Gastroesophageal sphincter (tissue), 3 donors: ENCODE measurements around the gene BRINP3.

Source experiments
- POLR2AphosphoS5 ChIP-seq: sonication (generic); formaldehyde crosslinking; IDR thresholded peaks from one replicate; pipeline ENCODE4 v1.6.1; 2017; ENCODE audit warnings: antibody characterized with exemption
- TF ChIP-seq, protein P1 (sequence below), 4 experiments: fragments of 200-600 bp in 2 of 4; fragments of 450-650 bp in 2 of 4; sonication (generic) in 1 of 4; IDR thresholded peaks; one replicate each; pipeline ENCODE4 v1.5.1; 2017 to 2019; ENCODE audit warnings: antibody characterized with exemption in 4 of 4, mild to moderate bottlenecking in 2 of 4, moderate library complexity in 2 of 4

GRCh38 chr1:190472042-190472441 is 5.6 kb downstream of the BRINP3 start:
- TF ChIP-seq, protein P1, sequence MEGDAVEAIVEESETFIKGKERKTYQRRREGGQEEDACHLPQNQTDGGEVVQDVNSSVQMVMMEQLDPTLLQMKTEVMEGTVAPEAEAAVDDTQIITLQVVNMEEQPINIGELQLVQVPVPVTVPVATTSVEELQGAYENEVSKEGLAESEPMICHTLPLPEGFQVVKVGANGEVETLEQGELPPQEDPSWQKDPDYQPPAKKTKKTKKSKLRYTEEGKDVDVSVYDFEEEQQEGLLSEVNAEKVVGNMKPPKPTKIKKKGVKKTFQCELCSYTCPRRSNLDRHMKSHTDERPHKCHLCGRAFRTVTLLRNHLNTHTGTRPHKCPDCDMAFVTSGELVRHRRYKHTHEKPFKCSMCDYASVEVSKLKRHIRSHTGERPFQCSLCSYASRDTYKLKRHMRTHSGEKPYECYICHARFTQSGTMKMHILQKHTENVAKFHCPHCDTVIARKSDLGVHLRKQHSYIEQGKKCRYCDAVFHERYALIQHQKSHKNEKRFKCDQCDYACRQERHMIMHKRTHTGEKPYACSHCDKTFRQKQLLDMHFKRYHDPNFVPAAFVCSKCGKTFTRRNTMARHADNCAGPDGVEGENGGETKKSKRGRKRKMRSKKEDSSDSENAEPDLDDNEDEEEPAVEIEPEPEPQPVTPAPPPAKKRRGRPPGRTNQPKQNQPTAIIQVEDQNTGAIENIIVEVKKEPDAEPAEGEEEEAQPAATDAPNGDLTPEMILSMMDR (IDR thresholded peaks at IDR 0.05) = no peak
- no peak for TF ChIP-seq POLR2AphosphoS5
